NCI-H2196 treated with DMSO at 0.1 percent for 48 hours (cell line): Measurements from ENCODE around the gene PRR32.
"Not testable (repeated sequence)": the region's sequence is repeated elsewhere in the genome, so short reads cannot be mapped to it uniquely, and the experiment has no call there.

ENCODE experiments used
- DNase-seq: peaks from one replicate; lab custom pipeline; 2025; ENCODE audit not compliant: unreplicated experiment; lab: John Stamatoyannopoulos, UW

The PRR32 gene

GRCh38 chrX:126819429-126819828 is at the start of gene PRR32:
Gene PRR32 (plus strand): TSS chrX:126819729. CDS start chrX:126819844, 115 bp downstream.
- DNase-seq = no peak

GRCh38 chrX:126770179-126770578 is 49.4 kb upstream of the PRR32 start:
- DNase-seq = no peak

- no peak for DNase-seq
Observed at GRCh38 chrX:126785539-126785938, 34.0 kb upstream of the PRR32 start.

- no peak for DNase-seq
Observed at GRCh38 chrX:126799059-126799458, 20.5 kb upstream of the PRR32 start.

GRCh38 chrX:126806784-126807183 is 12.7 kb upstream of the PRR32 start:
- DNase-seq = not testable (repeated sequence)

- no peak for DNase-seq
Observed at GRCh38 chrX:126815806-126816205, 3.7 kb upstream of the PRR32 start.

- no peak for DNase-seq
Observed at GRCh38 chrX:126820700-126821420, 1.3 kb downstream of the PRR32 start.

GRCh38 chrX:126824338-126825007 is 4.9 kb downstream of the PRR32 start:
- no peak for DNase-seq

- no peak for DNase-seq
Observed at GRCh38 chrX:126825566-126826193, 6.2 kb downstream of the PRR32 start.

- no peak for DNase-seq
Observed at GRCh38 chrX:126836186-126836585, 16.7 kb downstream of the PRR32 start.

GRCh38 chrX:126847143-126847542 is 27.6 kb downstream of the PRR32 start:
- DNase-seq = no peak

GRCh38 chrX:126855839-126856524 is 36.5 kb downstream of the PRR32 start:
- no peak for DNase-seq
